NOMO-1 (cell line): ENCODE measurements around the gene C14orf132.
"Not testable (repeated sequence)": the region's sequence is repeated elsewhere in the genome, so short reads cannot be mapped to it uniquely, and the experiment has no call there.

Experiments
- DNase-seq, 2 experiments: peaks; one replicate each; lab custom pipeline; 2025; ENCODE audit not compliant: unreplicated experiment in 2 of 2; lab: John Stamatoyannopoulos, UW

Gene C14orf132

DNA sequence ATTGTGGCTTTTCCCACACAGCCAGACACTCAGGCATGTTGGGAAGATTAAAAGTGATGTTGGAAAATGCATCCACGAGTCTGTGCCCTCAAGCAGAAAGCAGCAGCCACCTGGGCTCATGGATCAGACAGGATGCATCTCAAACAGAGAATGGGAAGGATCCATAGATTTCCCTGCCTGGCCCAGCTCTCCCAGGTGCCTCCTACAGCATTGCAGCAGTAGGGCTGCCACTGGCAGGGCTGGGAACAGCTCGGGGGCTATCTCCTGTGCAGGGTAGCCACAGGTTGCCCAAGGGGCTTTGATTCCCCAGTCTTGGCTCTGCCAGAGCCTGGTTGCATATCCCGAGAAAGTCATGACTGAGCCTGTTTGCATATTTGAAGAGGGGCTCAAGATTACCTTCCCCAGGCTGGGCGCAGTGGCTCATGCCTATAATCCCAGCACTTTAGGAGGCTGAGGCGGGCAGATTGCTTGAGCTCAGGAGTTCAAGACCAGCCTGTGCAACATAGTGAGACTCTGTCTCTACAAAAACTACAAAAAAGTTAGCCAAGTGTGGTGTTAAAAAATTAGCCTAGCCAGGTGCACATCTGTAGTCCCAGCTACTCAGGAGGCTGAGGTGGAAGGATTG lies 19.5 kb downstream of the C14orf132 start:
- DNase-seq: no peak

- no peak for DNase-seq
These were observed 20.5 kb downstream of the C14orf132 start for GRCh38 chr14:96059519-96060135.

DNA sequence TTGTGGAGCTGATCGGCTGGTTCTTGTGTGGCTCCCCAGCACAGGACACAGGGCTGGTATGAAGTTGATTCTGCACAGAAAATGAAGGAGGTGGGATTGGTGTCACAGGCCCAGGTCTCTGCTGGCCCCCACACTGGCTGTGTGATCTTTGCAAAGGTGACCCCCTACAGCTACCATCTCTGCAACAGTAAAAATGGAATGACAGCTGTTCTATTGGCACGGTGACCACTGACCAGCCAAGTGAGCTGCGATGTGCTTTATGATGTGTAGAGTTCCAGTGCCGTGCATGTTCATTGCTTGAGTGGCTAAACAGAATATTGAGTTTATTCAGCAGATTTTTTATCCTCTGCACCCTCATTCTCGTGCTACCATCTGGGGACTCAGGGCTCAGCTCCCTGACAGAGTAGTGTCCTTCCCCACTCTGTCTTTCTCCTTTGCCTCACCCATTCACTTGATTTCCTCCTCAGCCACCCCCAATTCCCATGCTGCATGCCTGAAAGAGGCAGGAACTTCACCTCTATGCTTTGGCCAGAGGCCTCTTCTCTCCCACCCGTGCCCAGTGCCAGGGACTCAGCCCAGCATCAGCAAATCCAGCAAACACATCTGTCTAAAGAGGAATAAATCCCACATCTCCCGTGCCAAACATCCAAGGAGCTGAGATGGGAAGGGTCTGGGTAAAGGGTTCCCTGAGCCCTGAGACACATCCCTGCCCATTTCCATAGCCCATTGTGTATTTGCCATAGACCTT lies 21.2 kb downstream of the C14orf132 start:
- no peak for DNase-seq

DNA sequence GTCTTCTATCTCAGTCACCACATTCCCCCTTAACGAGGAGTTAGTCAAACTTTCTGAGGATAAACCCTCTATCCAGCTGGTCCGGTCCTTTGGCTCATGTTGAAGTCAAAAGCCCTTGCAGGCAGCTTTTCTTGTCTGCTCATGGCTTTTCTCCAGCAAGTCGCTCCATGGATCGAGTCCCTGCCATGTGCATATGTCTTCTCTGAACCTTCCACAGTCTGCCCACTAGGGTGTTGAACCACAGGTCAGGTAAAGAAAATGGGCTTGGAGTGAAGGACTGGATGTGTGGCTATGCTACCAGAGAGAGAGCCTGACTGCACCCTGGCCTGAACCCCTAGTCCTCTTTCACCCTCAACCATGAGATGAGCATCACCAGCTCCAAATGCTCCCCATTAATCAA lies 22.8 kb downstream of the C14orf132 start:
- DNase-seq: no peak

GRCh38 chr14:96062506-96062905 lies 23.3 kb downstream of the C14orf132 start:
- no peak for DNase-seq

DNA sequence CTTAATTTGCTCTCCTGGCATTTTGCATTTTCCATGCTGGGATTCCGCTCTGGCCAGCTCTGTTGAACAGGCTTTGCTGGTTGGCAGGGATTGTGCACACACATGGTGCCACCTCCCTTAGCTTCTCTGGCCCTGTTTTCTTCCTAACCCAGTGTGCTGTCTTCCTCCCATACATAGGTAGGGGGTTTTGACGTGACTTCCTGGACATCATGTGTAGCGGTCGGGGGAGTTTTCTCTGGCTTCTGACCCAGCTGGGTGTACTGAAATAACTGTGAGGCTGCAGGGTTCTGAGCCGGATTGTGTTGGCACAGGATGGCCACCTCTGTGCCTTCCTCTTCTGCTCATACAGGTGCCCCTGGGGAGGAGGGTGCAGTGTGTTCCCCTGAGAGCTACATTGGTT lies 25.7 kb downstream of the C14orf132 start:
- no peak for DNase-seq

- no peak for DNase-seq
These were observed 26.7 kb downstream of the C14orf132 start for GRCh38 chr14:96065661-96066459.

DNA sequence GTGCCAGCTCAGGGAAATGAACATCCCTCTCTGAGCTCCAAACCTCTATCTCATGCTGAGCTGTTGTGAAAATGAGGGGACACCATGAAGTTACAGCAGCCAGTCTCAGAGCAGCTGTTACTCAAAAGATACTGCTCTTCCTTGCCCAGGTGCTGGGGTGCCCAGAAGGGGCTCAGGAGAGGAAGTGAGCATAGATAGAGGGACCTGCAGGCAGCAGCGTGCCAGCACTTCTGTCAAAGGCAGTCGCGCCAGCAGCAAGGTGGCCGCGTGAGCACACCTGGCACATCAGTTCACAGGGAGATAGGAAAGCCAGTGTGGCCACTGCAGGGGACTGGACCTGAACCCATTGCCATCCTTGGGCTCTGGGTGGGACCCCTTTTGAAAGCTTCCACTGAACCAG lies 27.8 kb downstream of the C14orf132 start:
- no peak for DNase-seq

DNA sequence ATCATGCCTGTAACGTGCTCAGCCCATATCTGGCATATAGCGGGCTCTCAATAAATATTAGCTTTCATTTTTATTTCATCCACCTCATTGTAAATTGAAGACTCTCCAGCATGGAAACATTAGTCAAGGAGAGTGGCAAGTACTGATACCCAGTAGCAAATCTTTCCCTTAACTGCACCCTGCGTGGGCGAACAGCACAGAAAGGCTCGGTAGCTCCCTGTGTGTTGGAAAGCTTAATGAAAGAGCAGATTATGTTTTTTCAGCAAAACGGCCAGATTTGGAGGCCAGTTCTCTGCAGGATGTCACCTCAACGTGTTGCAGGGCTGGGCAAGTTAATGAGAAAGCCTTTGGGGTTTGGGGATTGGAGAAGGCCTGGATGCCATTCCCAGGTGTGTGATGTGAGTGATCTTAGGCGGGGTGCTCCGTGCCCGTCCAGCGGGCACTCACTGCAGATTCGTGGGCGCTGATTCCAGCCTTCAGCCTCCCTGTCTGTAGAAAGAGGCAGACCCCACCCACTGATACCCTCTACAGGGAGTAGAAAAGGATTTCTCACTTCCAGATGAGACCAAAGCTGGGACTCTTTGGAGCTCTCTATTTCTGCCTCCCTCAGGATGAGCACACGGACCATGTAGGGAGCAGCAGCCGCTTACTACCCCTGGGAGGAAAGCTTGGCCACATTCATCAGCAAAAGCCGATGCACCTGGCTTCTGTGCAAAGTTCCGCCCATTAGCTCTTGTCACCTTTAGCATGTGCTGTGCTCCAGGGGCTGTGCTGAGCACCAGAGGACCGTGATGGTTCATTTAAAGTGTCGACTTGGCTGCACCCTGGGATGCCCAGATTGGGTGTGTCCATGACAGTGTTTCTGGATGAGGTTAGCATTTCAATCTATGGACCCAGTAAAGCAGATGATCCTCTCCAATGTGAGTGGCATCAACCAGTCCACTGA lies 29.1 kb downstream of the C14orf132 start:
- DNase-seq: no peak

DNA sequence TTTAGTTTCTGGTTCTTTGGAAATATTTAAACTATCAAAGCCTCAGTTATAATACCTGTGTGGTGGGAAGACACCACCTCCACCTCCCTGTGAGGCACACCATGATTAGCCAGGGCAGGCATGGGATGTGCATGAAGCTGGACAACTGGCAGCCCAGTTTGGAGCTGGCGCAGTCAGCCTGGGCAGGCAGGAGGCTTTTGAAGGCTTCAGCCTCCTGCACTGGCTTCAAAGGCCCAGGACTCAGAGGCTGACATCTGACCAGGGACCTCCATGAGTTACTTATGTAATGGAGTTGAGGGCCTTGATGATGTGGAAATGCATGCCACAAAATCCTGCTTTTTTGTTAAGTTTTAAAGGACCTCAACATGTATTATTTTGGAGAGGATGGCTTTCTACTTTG lies 30.3 kb downstream of the C14orf132 start:
- no peak for DNase-seq

GRCh38 chr14:96071561-96071960 lies 32.4 kb downstream of the C14orf132 start:
- DNase-seq: no peak

DNA sequence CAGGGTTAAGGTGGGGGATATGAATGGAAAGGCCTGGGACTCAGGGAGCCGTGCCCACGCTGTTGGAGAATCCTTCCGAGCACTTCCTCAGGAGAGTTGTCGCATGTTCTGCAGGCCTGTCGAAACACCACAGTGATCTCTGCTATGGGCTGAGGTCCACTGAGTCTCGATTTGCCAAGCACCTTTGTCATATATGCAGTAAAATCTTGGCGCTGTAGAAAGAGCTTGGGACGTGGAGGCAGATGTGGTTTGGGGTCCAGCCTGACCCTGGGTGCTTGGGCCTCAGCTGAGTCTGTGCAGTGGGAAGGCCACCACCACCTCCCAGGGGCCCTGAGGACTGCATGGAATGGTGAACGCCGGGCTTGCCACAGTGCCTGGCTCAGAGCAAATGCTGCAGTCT lies 32.9 kb downstream of the C14orf132 start:
- no peak for DNase-seq

GRCh38 chr14:96072746-96073145 lies 33.6 kb downstream of the C14orf132 start:
- no peak for DNase-seq

DNA sequence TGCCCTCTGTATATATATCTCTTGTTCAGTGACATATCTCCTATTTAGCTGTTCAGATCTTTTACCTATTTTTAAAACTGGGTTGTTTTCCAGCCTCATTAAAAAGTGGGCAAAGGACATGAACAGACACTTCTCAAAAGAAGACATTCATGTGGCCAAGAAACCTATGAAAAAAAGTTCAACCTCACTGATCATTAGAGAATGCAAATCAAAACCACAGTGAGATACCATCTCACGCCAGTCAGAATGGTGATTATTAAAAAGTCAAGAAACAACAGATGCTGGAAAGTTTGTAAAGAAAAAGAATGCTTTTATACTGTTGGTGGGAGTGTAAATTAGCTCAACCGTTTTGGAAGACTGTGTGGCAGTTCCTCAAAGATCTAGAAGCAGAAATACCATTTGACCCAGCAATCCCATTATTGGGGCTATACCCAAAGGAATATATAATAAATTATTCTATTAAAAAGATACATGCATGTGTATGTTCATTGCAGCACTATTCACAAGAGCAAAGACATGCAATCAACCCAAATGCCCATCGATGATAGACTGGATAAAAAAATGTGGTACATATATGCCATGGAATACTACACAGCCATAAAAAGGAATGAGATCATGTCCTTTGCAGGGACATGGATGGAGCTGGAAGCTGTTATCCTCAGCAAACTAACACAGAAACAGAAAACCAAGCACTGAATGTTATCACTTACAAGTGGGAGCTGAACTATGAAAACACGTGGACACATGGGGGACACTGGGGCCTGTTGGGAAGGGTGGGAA lies 34.3 kb downstream of the C14orf132 start:
- DNase-seq: not testable (repeated sequence)

- no peak for DNase-seq
These were observed 38.9 kb downstream of the C14orf132 start for GRCh38 chr14:96077983-96078624.

DNA sequence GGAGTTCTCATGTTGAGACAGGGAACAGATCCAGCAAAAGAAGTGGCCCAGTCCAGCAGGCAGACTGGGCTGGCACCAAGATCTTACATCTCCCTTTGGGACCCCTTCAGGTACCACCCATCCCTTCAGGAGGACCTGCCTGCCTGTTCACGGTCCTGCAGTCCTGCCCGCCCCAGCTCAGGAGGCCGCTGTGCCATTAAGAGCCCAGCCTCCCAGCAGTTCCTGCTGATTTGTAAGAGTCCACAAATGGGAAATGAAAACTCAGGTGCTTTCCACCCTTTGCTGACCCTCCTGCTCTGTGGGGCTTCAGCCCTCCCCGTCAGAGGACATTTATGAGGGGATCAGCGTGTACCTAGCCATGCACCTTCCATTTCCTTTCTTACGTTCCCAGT lies 39.5 kb downstream of the C14orf132 start:
- no peak for DNase-seq

GRCh38 chr14:96079066-96079465 lies 39.9 kb downstream of the C14orf132 start:
- no peak for DNase-seq

- DNase-seq: no peak
These were observed 41.4 kb downstream of the C14orf132 start for GRCh38 chr14:96080571-96080970.

- no peak for DNase-seq
These were observed 42.1 kb downstream of the C14orf132 start for GRCh38 chr14:96081224-96081623.
